ENCODE results near the gene LRRK2.

DNA sequence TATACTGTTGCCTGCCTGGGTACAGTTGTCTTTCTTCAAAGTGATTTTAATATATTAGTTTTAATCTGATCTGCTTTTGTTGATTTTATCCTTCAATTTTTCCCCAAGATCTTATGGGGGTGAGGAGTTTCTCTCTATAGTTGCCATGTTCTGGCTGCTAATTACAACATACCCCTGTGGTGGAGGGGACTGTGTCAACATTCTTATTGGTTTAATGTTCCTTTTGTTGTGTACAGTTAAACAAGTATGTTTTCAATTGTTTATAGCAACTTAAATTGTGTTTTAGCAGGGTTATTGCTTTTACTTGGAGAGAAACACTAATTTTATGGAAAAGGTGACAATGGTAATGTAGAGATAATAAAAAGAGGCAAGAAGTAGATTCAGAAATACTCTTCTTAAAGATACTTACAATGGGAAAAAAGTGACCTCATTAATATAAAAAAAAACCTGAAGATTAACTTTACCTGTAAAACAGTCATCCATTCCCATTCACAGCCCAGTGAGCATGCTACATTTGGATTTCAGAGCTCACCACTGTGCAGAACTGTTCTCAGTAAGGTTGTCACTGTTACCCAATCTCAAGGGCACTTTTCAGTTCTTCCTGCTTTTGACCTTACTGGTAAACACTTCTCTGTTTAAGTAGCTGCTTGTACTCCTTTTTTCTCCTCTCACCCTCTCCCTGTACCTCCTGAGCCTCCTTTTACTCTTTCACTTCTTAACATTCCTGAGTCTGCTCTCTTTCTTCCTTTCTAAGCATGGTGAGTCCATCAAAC lies 8.1 kb upstream of the LRRK2 start:
- TF ChIP-seq, protein P1, sequence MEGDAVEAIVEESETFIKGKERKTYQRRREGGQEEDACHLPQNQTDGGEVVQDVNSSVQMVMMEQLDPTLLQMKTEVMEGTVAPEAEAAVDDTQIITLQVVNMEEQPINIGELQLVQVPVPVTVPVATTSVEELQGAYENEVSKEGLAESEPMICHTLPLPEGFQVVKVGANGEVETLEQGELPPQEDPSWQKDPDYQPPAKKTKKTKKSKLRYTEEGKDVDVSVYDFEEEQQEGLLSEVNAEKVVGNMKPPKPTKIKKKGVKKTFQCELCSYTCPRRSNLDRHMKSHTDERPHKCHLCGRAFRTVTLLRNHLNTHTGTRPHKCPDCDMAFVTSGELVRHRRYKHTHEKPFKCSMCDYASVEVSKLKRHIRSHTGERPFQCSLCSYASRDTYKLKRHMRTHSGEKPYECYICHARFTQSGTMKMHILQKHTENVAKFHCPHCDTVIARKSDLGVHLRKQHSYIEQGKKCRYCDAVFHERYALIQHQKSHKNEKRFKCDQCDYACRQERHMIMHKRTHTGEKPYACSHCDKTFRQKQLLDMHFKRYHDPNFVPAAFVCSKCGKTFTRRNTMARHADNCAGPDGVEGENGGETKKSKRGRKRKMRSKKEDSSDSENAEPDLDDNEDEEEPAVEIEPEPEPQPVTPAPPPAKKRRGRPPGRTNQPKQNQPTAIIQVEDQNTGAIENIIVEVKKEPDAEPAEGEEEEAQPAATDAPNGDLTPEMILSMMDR (conservative IDR thresholded peaks at IDR 0.05; ENCODE audit: low read length), result no peak
- TF ChIP-seq EZH2phosphoT487 (IDR thresholded peaks at IDR 0.05; ENCODE audit: borderline replicate concordance, low read depth, low read length), result no peak

Measured in OCI-LY7 (cell line).